ENCODE data around the gene CPT2.

DNA sequence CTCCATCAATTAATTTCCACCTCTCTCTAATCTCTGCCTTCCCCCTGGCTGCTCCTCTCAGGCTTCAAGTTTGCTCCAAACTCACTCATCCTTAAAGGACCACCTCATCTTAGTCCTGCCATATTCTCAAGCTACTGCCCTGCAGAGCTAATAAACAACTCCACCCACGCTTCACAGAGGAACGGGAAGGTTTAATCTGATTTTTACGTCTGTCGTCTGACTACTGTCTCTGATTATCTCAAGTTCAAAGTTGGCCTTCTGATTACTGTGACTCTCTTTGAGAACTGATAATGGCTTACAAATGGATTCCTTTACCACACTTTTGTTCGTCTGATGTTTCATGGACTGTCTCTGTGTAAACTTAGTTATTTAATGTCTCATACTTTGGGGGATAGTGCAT lies 7.6 kb upstream of the CPT2 start:
- no peak for TF ChIP-seq CTCF (IDR thresholded peaks at IDR 0.05)
- TF ChIP-seq, protein P1, sequence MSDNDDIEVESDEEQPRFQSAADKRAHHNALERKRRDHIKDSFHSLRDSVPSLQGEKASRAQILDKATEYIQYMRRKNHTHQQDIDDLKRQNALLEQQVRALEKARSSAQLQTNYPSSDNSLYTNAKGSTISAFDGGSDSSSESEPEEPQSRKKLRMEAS (IDR thresholded peaks at IDR 0.05; ENCODE audit: low read depth), result no peak
- no peak for TF ChIP-seq GABPA (IDR thresholded peaks at IDR 0.05; ENCODE audit: low read depth)

All from SK-N-SH (cell line).